ENCODE measurements around the gene PLEKHG4. TPM values are rescaled to one million over a fixed set of nuclear protein-coding genes. Genes with fewer than 3 reads are reported as not detected.
A peak's percentile ranks its signal among the peaks of the same experiment; 100 is the strongest.

The PLEKHG4 gene
- total and polyA plus RNA-seq, 2 donors (not counting 1 experiment from before 2014, with no cell fraction given) = 9.9 to 37.7 TPM

DNA sequence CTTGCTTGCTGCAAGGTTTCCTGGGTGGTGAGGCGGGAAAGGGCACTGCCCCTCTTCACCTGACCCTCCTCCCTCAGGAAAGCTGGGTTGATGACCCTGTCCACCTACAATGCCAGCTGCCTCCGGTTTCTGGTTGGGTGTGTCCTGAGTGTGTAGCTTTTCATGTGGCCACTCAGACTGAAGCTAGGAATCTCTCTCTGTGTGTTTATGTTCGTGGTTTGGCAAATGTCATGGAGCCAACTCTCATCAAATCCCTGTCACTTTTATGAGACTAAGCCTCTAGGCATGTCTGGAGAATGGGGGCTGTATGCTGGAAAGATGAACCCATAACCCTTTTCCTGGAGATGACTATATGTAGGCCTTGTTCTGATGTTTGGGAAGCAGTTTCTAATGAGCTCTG, 17.1 kb downstream of the PLEKHG4 start:
- Histone ChIP-seq H3K27me3 (ENCODE audit: control insufficient read depth, insufficient read depth, low read length) (no peaks in the 10 kb centered on the region), H3K79me2 (ENCODE audit: control insufficient read depth, insufficient read depth, low read length) (no peaks in the 10 kb centered on the region), H2AFZ (ENCODE audit: low read length) (no peak overlapping the region), H3K4me1 (ENCODE audit: control insufficient read depth, extremely low read depth, insufficient read depth, low read length) (peaks cover 16% of the 10 kb centered on the region), H3K9ac (ENCODE audit: insufficient read depth, low read length) (no peak overlapping the region), H4K20me1 (ENCODE audit: control insufficient read depth, extremely low read depth, insufficient read depth, low read length) (no peaks in the 10 kb centered on the region), H3K4me2 (ENCODE audit: extremely low read depth, insufficient read depth, low read length) (peak overlapping the region; percentile 40), H3K9me3 (ENCODE audit: control insufficient read depth, insufficient read depth, low read depth, low read length) (no peaks in the 10 kb centered on the region), H3K36me3 (ENCODE audit: control insufficient read depth, insufficient read depth, low read length) (no peaks in the 10 kb centered on the region), H3K27ac (ENCODE audit: insufficient read depth, low read length) (no peak overlapping the region), H3K4me3 (replicated peaks in 1 of 4; ENCODE audit: control extremely low read depth in 1 of 4, insufficient read depth in 1 of 4, low read depth in 3 of 4, low read length in 4 of 4) (no peak overlapping the region)
- TF ChIP-seq EZH2 (IDR thresholded peaks at IDR 0.05; ENCODE audit: low read length, missing control alignments) = no peak
- TF ChIP-seq, protein P1, sequence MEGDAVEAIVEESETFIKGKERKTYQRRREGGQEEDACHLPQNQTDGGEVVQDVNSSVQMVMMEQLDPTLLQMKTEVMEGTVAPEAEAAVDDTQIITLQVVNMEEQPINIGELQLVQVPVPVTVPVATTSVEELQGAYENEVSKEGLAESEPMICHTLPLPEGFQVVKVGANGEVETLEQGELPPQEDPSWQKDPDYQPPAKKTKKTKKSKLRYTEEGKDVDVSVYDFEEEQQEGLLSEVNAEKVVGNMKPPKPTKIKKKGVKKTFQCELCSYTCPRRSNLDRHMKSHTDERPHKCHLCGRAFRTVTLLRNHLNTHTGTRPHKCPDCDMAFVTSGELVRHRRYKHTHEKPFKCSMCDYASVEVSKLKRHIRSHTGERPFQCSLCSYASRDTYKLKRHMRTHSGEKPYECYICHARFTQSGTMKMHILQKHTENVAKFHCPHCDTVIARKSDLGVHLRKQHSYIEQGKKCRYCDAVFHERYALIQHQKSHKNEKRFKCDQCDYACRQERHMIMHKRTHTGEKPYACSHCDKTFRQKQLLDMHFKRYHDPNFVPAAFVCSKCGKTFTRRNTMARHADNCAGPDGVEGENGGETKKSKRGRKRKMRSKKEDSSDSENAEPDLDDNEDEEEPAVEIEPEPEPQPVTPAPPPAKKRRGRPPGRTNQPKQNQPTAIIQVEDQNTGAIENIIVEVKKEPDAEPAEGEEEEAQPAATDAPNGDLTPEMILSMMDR (conservative IDR thresholded peaks at IDR 0.05 in 1 of 2, IDR thresholded peaks at IDR 0.05 in 1 of 2; ENCODE audit: low read depth in 1 of 2, low read length in 2 of 2) = no peak
- peak; percentile 82 to 94 for DNase-seq (ENCODE audit: low read depth in 2 of 2)

DNA sequence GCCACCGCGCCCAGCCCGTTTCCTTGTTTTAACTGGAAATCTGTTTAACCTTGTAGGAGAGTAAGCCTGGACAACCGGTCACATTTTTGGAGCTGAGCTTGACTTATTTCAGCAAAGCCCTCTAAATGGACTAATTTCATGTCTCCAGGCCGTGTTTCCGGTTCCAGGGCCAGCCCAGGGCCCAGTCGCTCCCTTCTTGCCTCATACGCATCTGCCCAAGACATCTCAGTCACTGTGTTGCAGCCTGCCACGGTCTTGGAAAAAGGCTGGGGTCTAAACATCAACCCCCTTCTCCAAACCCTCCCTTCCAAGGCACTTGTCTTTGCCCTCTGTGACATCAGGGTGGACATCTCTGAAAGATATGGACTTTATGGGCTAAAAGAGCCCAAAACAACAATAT, 18.9 kb downstream of the PLEKHG4 start:
- no peaks in the 10 kb centered on the region for H3K79me2 ChIP-seq (ENCODE audit: control insufficient read depth, insufficient read depth, low read length)
- no peak overlapping the region for H3K4me3 ChIP-seq (replicated peaks in 1 of 4; ENCODE audit: control extremely low read depth in 1 of 4, insufficient read depth in 1 of 4, low read depth in 3 of 4, low read length in 4 of 4)
- H3K36me3 ChIP-seq (ENCODE audit: control insufficient read depth, insufficient read depth, low read length) = no peaks in the 10 kb centered on the region
- H3K27me3 ChIP-seq (ENCODE audit: control insufficient read depth, insufficient read depth, low read length) = no peaks in the 10 kb centered on the region
- no peak overlapping the region for H3K27ac ChIP-seq (ENCODE audit: insufficient read depth, low read length)
- no peaks in the 10 kb centered on the region for H4K20me1 ChIP-seq (ENCODE audit: control insufficient read depth, extremely low read depth, insufficient read depth, low read length)
- no peak overlapping the region for H3K9ac ChIP-seq (ENCODE audit: insufficient read depth, low read length)
- H3K4me2 ChIP-seq (ENCODE audit: extremely low read depth, insufficient read depth, low read length) = no peak overlapping the region
- H3K4me1 ChIP-seq (ENCODE audit: control insufficient read depth, extremely low read depth, insufficient read depth, low read length) = peaks cover 16% of the 10 kb centered on the region
- TF ChIP-seq, protein P1 (conservative IDR thresholded peaks at IDR 0.05 in 1 of 2, IDR thresholded peaks at IDR 0.05 in 1 of 2; ENCODE audit: low read depth in 1 of 2, low read length in 2 of 2) = no peak
- TF ChIP-seq EZH2 (IDR thresholded peaks at IDR 0.05; ENCODE audit: low read length, missing control alignments) = no peak
- no peak overlapping the region for H2AFZ ChIP-seq (ENCODE audit: low read length)
- H3K9me3 ChIP-seq (ENCODE audit: control insufficient read depth, insufficient read depth, low read depth, low read length) = no peaks in the 10 kb centered on the region
- DNase-seq (ENCODE audit: low read depth in 2 of 2) = no peak

DNA sequence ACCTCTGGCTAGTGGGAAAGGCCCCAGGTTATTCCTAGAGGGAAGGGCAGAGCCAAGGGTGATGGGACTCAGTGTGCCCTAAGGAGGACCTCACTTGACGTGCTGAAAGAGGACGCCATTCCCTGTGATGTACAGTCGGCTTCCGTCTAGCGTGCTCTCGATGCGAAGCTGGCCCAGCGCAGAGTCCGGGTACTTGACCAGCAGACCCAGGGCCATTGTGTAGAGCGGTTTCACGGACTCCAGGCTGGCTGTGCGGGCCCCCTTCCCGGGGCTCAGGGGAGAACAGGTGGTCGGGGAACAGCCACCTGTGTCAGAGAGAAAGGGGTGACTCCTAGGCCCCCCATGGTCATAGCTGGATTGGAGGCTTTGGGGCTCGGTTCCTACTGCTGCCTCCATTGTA, 19.9 kb downstream of the PLEKHG4 start:
- no peak overlapping the region for H3K4me2 ChIP-seq (ENCODE audit: extremely low read depth, insufficient read depth, low read length)
- no peak overlapping the region for H2AFZ ChIP-seq (ENCODE audit: low read length)
- no peak overlapping the region for H3K9ac ChIP-seq (ENCODE audit: insufficient read depth, low read length)
- no peak overlapping the region for H3K27ac ChIP-seq (ENCODE audit: insufficient read depth, low read length)
- TF ChIP-seq EZH2 (IDR thresholded peaks at IDR 0.05; ENCODE audit: low read length, missing control alignments) = no peak
- TF ChIP-seq, protein P1 (conservative IDR thresholded peaks at IDR 0.05 in 1 of 2, IDR thresholded peaks at IDR 0.05 in 1 of 2; ENCODE audit: low read depth in 1 of 2, low read length in 2 of 2) = no peak
- H3K4me1 ChIP-seq (ENCODE audit: control insufficient read depth, extremely low read depth, insufficient read depth, low read length) = peaks cover 16% of the 10 kb centered on the region
- H4K20me1 ChIP-seq (ENCODE audit: control insufficient read depth, extremely low read depth, insufficient read depth, low read length) = no peaks in the 10 kb centered on the region
- H3K9me3 ChIP-seq (ENCODE audit: control insufficient read depth, insufficient read depth, low read depth, low read length) = no peaks in the 10 kb centered on the region
- DNase-seq (ENCODE audit: low read depth in 2 of 2) = no peak
- H3K79me2 ChIP-seq (ENCODE audit: control insufficient read depth, insufficient read depth, low read length) = no peaks in the 10 kb centered on the region
- no peaks in the 10 kb centered on the region for H3K36me3 ChIP-seq (ENCODE audit: control insufficient read depth, insufficient read depth, low read length)
- H3K4me3 ChIP-seq (replicated peaks in 1 of 4; ENCODE audit: control extremely low read depth in 1 of 4, insufficient read depth in 1 of 4, low read depth in 3 of 4, low read length in 4 of 4) = no peak overlapping the region
- H3K27me3 ChIP-seq (ENCODE audit: control insufficient read depth, insufficient read depth, low read length) = no peaks in the 10 kb centered on the region
